T-cell (primary cell): ENCODE data around the gene PATE2. TPM values are rescaled to one million over a fixed set of nuclear protein-coding genes. Genes with fewer than 3 reads are reported as not detected.

ENCODE experiments used
- ATAC-seq, 4 experiments: fragments of 200-7000 bp in 3 of 4; fragments of 150-1000 bp in 1 of 4; cut with Tn5 transposase; replicated peaks in 1 of 4; 1 replicate in 3 of 4; 2 replicates in 1 of 4; pipeline ENCODE4 v1.10.0; 2021; ENCODE audit warnings: moderate library complexity in 3 of 4, mild to moderate bottlenecking in 2 of 4, moderate number of reproducible peaks in 1 of 4
- CTCF ChIA-PET, 2 donors: fragments of 300-600 bp; sonication (Branson Sonifier 250); formaldehyde crosslinking; loops; one replicate each; lab custom pipeline; 2022; ENCODE audit warnings: antibody characterized with exemption in 2 of 2; lab: Charles Lee
- POLR2A ChIA-PET, 2 donors: fragments of 300-600 bp; sonication (Branson Sonifier 250); formaldehyde crosslinking; loops; one replicate each; lab custom pipeline; 2022; ENCODE audit warnings: antibody characterized with exemption in 2 of 2; lab: Charles Lee
- DNase-seq, 35 experiments: peaks; one replicate each; pipeline versions ENCODE4 v3.0.0 to v3.0.0-alpha.2; 2013 to 2023
- H3K27ac ChIP-seq: one replicate; pipeline ENCODE4 v1.5.1; 2013; ENCODE audit warnings: low read length
- H3K27me3 ChIP-seq, 2 experiments: replicated peaks in 1 of 2; 1 replicate in 1 of 2; 2 replicates in 1 of 2; pipeline versions ENCODE4 v1.6.1 to v1.7.0; 2013; ENCODE audit warnings: low read length in 1 of 2, mixed read lengths in 1 of 2; ENCODE audit not compliant: control insufficient read depth in 2 of 2, insufficient read depth in 2 of 2; ENCODE audit errors: extremely low read depth in 1 of 2
- H3K36me3 ChIP-seq, 2 donors: 1 replicate in 1 of 2; 2 replicates in 1 of 2; pipeline versions ENCODE4 v1.6.1 to v1.7.0; 2013; ENCODE audit warnings: low read length in 1 of 2; ENCODE audit not compliant: control insufficient read depth in 2 of 2, insufficient read depth in 1 of 2; ENCODE audit errors: extremely low read depth in 1 of 2
- H3K4me1 ChIP-seq, 2 experiments: 1 replicate in 1 of 2; 2 replicates in 1 of 2; pipeline versions ENCODE4 v1.6.1 to v1.7.0; 2013; ENCODE audit warnings: low read length in 2 of 2, mixed read lengths in 1 of 2; ENCODE audit not compliant: insufficient read depth in 2 of 2, control insufficient read depth in 1 of 2; ENCODE audit errors: extremely low read depth in 1 of 2
- H3K4me3 ChIP-seq, 2 donors: 1 replicate in 1 of 2; 2 replicates in 1 of 2; pipeline versions ENCODE4 v1.5.1 to v1.7.0; 2013; ENCODE audit warnings: mild to moderate bottlenecking in 2 of 2, low read length in 1 of 2, moderate library complexity in 1 of 2; ENCODE audit not compliant: control insufficient read depth in 1 of 2; ENCODE audit errors: extremely low read depth in 1 of 2
- H3K9me3 ChIP-seq: 2 replicates; pipeline ENCODE4 v1.7.0; 2013
- H3K27ac Mint-ChIP-seq, 2 donors: one replicate each; pipeline ENCODE4 v1.8.0; 2020 to 2021; ENCODE audit warnings: mild to moderate bottlenecking in 2 of 2, mixed read lengths in 2 of 2
- H3K27me3 Mint-ChIP-seq, 2 donors: one replicate each; pipeline ENCODE4 v1.8.0; 2021 to 2022; ENCODE audit warnings: mixed read lengths in 2 of 2
- H3K36me3 Mint-ChIP-seq: one replicate; pipeline ENCODE4 v1.8.0; 2021; ENCODE audit warnings: mixed read lengths
- H3K4me1 Mint-ChIP-seq, 3 donors: one replicate each; pipeline ENCODE4 v1.8.0; 2020 to 2022; ENCODE audit warnings: mixed read lengths in 3 of 3, mild to moderate bottlenecking in 1 of 3
- H3K4me3 Mint-ChIP-seq, 3 donors: one replicate each; pipeline ENCODE4 v1.8.0; 2020 to 2022; ENCODE audit warnings: mild to moderate bottlenecking in 3 of 3, mixed read lengths in 3 of 3, moderate library complexity in 3 of 3
- H3K9me3 Mint-ChIP-seq, 3 donors: one replicate each; pipeline ENCODE4 v1.8.0; 2020 to 2022; ENCODE audit warnings: mixed read lengths in 3 of 3
- WGBS: methylation state at CpG from one replicate; pipeline ENCODE4 v1.1.5; 2013; ENCODE audit warnings: missing lambda C conversion rate; ENCODE audit not compliant: insufficient coverage; 5-methylcytosine and 5-hydroxymethylcytosine counted together
- total RNA-seq, 35 experiments: library from RNA in 6 of 35; stranded (reverse) in 6 of 35; fragments of 120-200 nt in 1 of 35; gene quantifications; one replicate each; pipeline versions ENCODE4 v1.2.1 to v1.2.4 and lab custom pipeline; 2013 to 2026

PATE2 gene
- total RNA-seq, 5 donors from 2014 or later (not counting 1 experiment from before 2014, with no cell fraction given), result not detected

DNA sequence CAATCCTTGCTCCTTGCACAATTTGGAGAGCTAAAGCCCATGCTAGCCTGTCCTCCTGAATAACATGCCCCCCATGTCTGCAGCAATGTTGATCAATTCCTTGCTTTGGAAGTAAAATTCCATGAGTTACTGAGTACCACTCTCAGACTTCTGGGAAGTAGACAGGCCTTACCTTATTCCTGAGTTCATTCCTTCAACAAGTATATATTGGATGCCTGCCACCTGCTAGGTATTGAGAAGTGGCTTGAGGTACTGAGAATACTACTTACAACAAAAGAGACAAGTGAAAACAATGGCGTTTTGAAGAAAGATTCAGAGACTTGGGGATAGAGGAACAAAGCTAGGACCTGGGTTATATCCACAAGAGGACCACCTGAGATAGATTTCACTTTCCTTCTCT lies 12.4 kb downstream of the PATE2 start:
- ChIA-PET POLR2A (no interaction called here), CTCF (no interaction called here)
- DNase-seq (no peak), ATAC-seq (no peak)
- Mint-ChIP-seq H3K4me3 (no peak overlapping the region), H3K36me3 (no peaks in the 10 kb centered on the region), H3K4me1 (peaks cover 0 to 3% (median 0%) of the 10 kb centered on the region in 3 donors), H3K27ac (no peak overlapping the region), H3K9me3 (no peaks in the 10 kb centered on the region), H3K27me3 (peaks cover 24 to 27% of the 10 kb centered on the region in 2 donors)
- Histone ChIP-seq H3K4me1 (no peaks in the 10 kb centered on the region), H3K4me3 (no peak overlapping the region), H3K27ac (no peak overlapping the region), H3K27me3 (peaks cover 0 to 10% of the 10 kb centered on the region in 2 experiments), H3K9me3 (no peaks in the 10 kb centered on the region), H3K36me3 (no peaks in the 10 kb centered on the region)
- WGBS, result no CpG with 5 or more reads among the region's 1 CpG

DNA sequence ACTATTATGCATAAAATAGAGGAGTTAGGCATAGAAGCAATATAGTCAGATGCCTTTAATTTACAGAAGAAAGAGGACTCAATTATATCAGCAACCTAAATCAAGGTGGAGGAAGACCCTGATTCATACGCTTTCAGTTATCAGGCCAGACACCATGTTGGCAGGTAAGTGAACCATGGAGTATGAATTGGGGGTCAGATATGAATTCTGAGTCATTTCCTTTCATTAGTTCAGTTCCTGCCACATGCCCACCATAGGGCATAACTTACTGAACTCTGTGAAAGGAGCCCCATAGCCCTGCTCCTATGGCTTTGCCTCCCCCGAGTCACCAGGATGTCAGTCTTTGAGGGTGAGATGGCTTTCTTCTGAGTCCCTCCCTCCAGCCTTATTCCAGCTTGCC lies 15.1 kb downstream of the PATE2 start:
- no peak overlapping the region for H3K4me3 Mint-ChIP-seq
- no peak for ATAC-seq
- CTCF ChIA-PET, result no interaction called here

DNA sequence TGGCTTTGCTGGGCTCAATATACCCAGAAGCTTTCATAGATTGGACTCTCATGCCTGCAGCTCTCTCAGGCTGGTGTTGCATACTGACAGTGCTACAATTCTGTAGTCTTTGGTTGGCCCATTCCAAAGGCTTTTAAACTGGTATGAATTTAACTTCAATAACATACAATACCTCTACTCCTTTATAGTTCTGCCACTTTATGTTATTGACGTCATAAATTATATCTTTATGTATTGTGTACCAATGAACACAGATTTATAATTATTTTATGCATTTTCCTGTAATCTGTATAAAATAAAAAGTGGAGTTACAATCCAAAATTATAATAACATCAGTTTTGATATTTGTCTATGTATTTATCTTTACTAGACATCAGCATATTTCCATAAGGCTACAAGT lies 16.2 kb downstream of the PATE2 start:
- ChIA-PET CTCF (no interaction called here), POLR2A (interaction anchor here in 1 of 2 donors (0.5 kb wide), 1 partner anchor 322 kb away, joined by 3 read pairs; no protein-coding TSS in a partner anchor)
- Mint-ChIP-seq H3K36me3 (no peaks in the 10 kb centered on the region), H3K4me3 (no peak overlapping the region), H3K27ac (no peak overlapping the region), H3K9me3 (peaks cover 6 to 13% (median 6%) of the 10 kb centered on the region in 3 donors), H3K27me3 (peaks cover 16 to 20% of the 10 kb centered on the region in 2 donors), H3K4me1 (no peaks in the 10 kb centered on the region)
- Histone ChIP-seq H3K4me3 (no peak overlapping the region), H3K27ac (no peak overlapping the region), H3K36me3 (no peaks in the 10 kb centered on the region), H3K9me3 (no peaks in the 10 kb centered on the region), H3K27me3 (peaks cover 0 to 7% of the 10 kb centered on the region in 2 experiments), H3K4me1 (no peaks in the 10 kb centered on the region)
- no peak for ATAC-seq
- no peak for DNase-seq
- no CpG with 5 or more reads among the region's 1 CpG for WGBS

More for the DNA sequence above, 15.1 kb downstream of the PATE2 start:
- H3K4me1 Mint-ChIP-seq, result peaks cover 0 to 3% (median 0%) of the 10 kb centered on the region in 3 donors
- H3K27ac Mint-ChIP-seq, result no peak overlapping the region
- no CpG with 5 or more reads among the region's 2 CpGs for WGBS
- H3K27me3 Mint-ChIP-seq, result peaks cover 19 to 24% of the 10 kb centered on the region in 2 donors
- peaks cover 4 to 6% (median 5%) of the 10 kb centered on the region in 3 donors for H3K9me3 Mint-ChIP-seq
- H3K27me3 ChIP-seq, result peaks cover 0 to 7% of the 10 kb centered on the region in 2 experiments
- H3K36me3 ChIP-seq, result no peaks in the 10 kb centered on the region
- no peaks in the 10 kb centered on the region for H3K9me3 ChIP-seq
- POLR2A ChIA-PET, result no interaction called here
- H3K4me3 ChIP-seq, result no peak overlapping the region
- DNase-seq, result no peak
- H3K36me3 Mint-ChIP-seq, result no peaks in the 10 kb centered on the region
- H3K4me1 ChIP-seq, result no peaks in the 10 kb centered on the region
- H3K27ac ChIP-seq, result no peak overlapping the region

DNA sequence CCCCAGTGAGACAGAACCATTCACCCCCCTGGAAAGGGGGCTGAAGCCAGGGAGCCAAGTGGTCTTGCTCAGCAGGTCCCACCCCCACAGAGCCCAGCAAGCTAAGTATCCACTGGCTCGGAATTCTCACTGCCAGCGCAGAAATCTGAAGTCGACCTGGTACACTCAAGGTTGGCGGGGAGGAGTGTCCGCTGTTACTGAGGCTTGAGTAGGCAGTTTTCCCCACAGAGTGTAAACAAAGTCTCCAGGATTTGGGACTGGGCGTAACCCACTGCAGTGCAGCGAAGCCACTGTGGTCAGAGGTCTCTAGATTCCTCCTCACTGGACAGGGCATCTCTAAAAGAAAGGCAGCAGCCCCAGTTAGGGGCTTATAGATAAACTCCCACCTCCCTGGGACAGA lies 22.6 kb downstream of the PATE2 start:
- H3K36me3 Mint-ChIP-seq, result no peaks in the 10 kb centered on the region
- DNase-seq (no peak), ATAC-seq (no peak)
- H3K4me3 Mint-ChIP-seq, result no peak overlapping the region
- POLR2A ChIA-PET, result no interaction called here
- Histone ChIP-seq H3K27me3 (peaks cover 0 to 11% of the 10 kb centered on the region in 2 experiments), H3K4me3 (no peak overlapping the region), H3K4me1 (no peaks in the 10 kb centered on the region), H3K9me3 (no peaks in the 10 kb centered on the region), H3K36me3 (no peaks in the 10 kb centered on the region), H3K27ac (no peak overlapping the region)
- H3K9me3 Mint-ChIP-seq, result peaks cover 6 to 13% (median 6%) of the 10 kb centered on the region in 3 donors
- WGBS, result 78% methylated on average over 4 of the region's 7 CpGs
- no peak overlapping the region for H3K27ac Mint-ChIP-seq
- peaks cover 13 to 25% of the 10 kb centered on the region in 2 donors for H3K27me3 Mint-ChIP-seq
- H3K4me1 Mint-ChIP-seq, result no peaks in the 10 kb centered on the region
- CTCF ChIA-PET, result no interaction called here

DNA sequence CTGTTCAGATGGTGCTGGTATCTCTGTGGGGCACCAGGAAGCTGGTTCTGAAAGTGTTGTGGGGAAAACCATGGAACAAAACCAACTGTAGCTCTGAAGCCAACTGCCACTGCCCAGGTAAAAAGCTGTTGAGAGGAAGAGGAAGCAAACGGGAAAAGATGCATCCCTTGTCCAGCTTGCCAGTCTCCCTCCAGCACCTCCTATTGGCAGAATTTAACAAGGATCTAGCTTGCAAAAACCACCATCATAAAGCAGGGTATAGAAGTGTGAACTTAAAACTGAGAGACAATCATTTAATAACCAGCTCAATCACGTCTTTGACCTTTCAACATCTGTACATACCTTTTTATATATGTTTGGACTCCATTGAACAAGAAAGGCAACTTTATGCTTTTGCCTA lies 28.0 kb downstream of the PATE2 start:
- no CpG with 5 or more reads among the region's 2 CpGs for WGBS
- no peaks in the 10 kb centered on the region for H3K36me3 Mint-ChIP-seq
- peaks cover 15% of the 10 kb centered on the region in 2 donors for H3K27me3 Mint-ChIP-seq
- Histone ChIP-seq H3K27ac (no peak overlapping the region), H3K27me3 (peaks cover 0 to 7% of the 10 kb centered on the region in 2 experiments), H3K4me3 (no peak overlapping the region), H3K4me1 (no peaks in the 10 kb centered on the region), H3K36me3 (no peaks in the 10 kb centered on the region), H3K9me3 (no peaks in the 10 kb centered on the region)
- ChIA-PET CTCF (no interaction called here), POLR2A (no interaction called here)
- no peak for DNase-seq
- no peaks in the 10 kb centered on the region for H3K9me3 Mint-ChIP-seq
- no peak for ATAC-seq
- H3K4me3 Mint-ChIP-seq, result no peak overlapping the region
- H3K27ac Mint-ChIP-seq, result no peak overlapping the region
- H3K4me1 Mint-ChIP-seq, result no peaks in the 10 kb centered on the region

DNA sequence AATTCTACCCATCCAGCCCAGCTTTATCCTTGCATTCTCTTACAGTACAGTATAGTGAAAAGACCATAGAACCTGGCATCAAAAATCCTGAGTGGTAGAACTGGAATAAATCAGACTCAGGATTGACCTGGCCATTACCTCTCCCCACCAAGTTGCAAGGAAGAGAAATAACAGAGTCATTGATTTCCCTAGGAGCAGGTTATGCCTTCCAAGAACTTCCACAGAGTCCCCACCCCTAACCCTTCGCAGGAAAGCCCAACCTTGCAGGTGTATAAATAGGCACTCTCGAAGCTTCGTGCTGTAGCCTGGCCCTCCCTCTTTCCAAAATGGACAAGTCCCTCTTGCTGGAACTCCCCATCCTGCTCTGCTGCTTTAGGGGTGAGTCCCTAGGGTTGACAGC lies 32.6 kb downstream of the PATE2 start, which contains the start of gene PATE1:
PATE1 (plus strand) TSS at position 301 of the 400 bp plus-strand sequence; CDS start at position 327, 26 bp downstream.
- peaks cover 0 to 5% of the 10 kb centered on the region in 2 experiments for H3K27me3 ChIP-seq

More for the DNA sequence above, 32.6 kb downstream of the PATE2 start, which contains the start of gene PATE1:
- 100% methylated on average over 2 of the region's 3 CpGs for WGBS
- ChIA-PET POLR2A (no interaction called here), CTCF (no interaction called here)
- H3K36me3 ChIP-seq, result no peaks in the 10 kb centered on the region
- no peak within 1 kb of the TSS for H3K4me3 ChIP-seq
- no peak for DNase-seq
- Mint-ChIP-seq H3K27me3 (peaks cover 9 to 16% of the 10 kb centered on the region in 2 donors), H3K4me1 (no peaks in the 10 kb centered on the region), H3K36me3 (no peaks in the 10 kb centered on the region), H3K9me3 (no peaks in the 10 kb centered on the region), H3K27ac (no peak within 1 kb of the TSS), H3K4me3 (no peak within 1 kb of the TSS)
- no peak for ATAC-seq
- H3K4me1 ChIP-seq, result no peaks in the 10 kb centered on the region
- no peaks in the 10 kb centered on the region for H3K9me3 ChIP-seq
- no peak within 1 kb of the TSS for H3K27ac ChIP-seq
